ENCODE results near the gene CACUL1.
"Not testable (repeated sequence)": the region's sequence is repeated elsewhere in the genome, so short reads cannot be mapped to it uniquely, and the experiment has no call there.

Gene CACUL1
- long read RNA-seq, donor 1, full-length matches to known transcripts, result 6 of 6 reads
- long read RNA-seq, donor 1, partial matches to known transcripts, result 0 of 6 reads
- long read RNA-seq, donor 1, other reads (novel, unspliced or antisense), result 0 of 6 reads
- long read RNA-seq, donor 2, full-length matches to known transcripts, result 6 of 6 reads
- long read RNA-seq, donor 2, partial matches to known transcripts, result 0 of 6 reads
- long read RNA-seq, donor 2, other reads (novel, unspliced or antisense), result 0 of 6 reads
- long read RNA-seq, donor 3, full-length matches to known transcripts, result 10 of 10 reads
- long read RNA-seq, donor 3, partial matches to known transcripts, result 0 of 10 reads
- long read RNA-seq, donor 3, other reads (novel, unspliced or antisense), result 0 of 10 reads
- long read RNA-seq, donor 4, full-length matches to known transcripts, result 18 of 28 reads
- long read RNA-seq, donor 4, partial matches to known transcripts, result 10 of 28 reads
- long read RNA-seq, donor 4, other reads (novel, unspliced or antisense), result 0 of 28 reads
- long read RNA-seq, donor 5, full-length matches to known transcripts, result 6 of 6 reads
- long read RNA-seq, donor 5, partial matches to known transcripts, result 0 of 6 reads
- long read RNA-seq, donor 5, other reads (novel, unspliced or antisense), result 0 of 6 reads
- long read RNA-seq, donor 6, full-length matches to known transcripts, result 10 of 10 reads
- long read RNA-seq, donor 6, partial matches to known transcripts, result 0 of 10 reads
- long read RNA-seq, donor 6, other reads (novel, unspliced or antisense), result 0 of 10 reads
- long read RNA-seq, donor 7, full-length matches to known transcripts, result 10 of 15 reads
- long read RNA-seq, donor 7, partial matches to known transcripts, result 5 of 15 reads
- long read RNA-seq, donor 7, other reads (novel, unspliced or antisense), result 0 of 15 reads
- long read RNA-seq, donor 8, full-length matches to known transcripts, result 15 of 15 reads
- long read RNA-seq, donor 8, partial matches to known transcripts, result 0 of 15 reads
- long read RNA-seq, donor 8, other reads (novel, unspliced or antisense), result 0 of 15 reads

GRCh38 chr10:118754556-118755423, at the start of gene CACUL1:
TSS of gene CACUL1 (minus strand) at chr10:118754970. CDS start at chr10:118754762, 208 bp downstream.
- peak; percentile 97 for DNase-seq

GRCh38 chr10:118804262-118804773, 49.5 kb upstream of the CACUL1 start:
- DNase-seq, result no peak

- no peak for DNase-seq
Observed at GRCh38 chr10:118802126-118802793, 47.5 kb upstream of the CACUL1 start.

GRCh38 chr10:118800920-118801319, 46.1 kb upstream of the CACUL1 start:
- no peak for DNase-seq

GRCh38 chr10:118799777-118800176, 45.0 kb upstream of the CACUL1 start:
- no peak for DNase-seq

- DNase-seq, result no peak
Observed at GRCh38 chr10:118798231-118798662, 43.5 kb upstream of the CACUL1 start.

- DNase-seq, result not testable (repeated sequence)
Observed at GRCh38 chr10:118794971-118795370, 40.2 kb upstream of the CACUL1 start.

GRCh38 chr10:118793545-118793944, 38.8 kb upstream of the CACUL1 start:
- DNase-seq, result no peak

- DNase-seq, result no peak
Observed at GRCh38 chr10:118792526-118792925, 37.8 kb upstream of the CACUL1 start.

GRCh38 chr10:118790058-118790457, 35.3 kb upstream of the CACUL1 start:
- no peak for DNase-seq

- DNase-seq, result no peak
Observed at GRCh38 chr10:118785551-118785950, 30.8 kb upstream of the CACUL1 start.

GRCh38 chr10:118783776-118784545, 29.2 kb upstream of the CACUL1 start:
- no peak for DNase-seq

GRCh38 chr10:118782916-118783465, 28.2 kb upstream of the CACUL1 start:
- not testable (repeated sequence) for DNase-seq

- DNase-seq, result no peak
Observed at GRCh38 chr10:118781541-118781940, 26.8 kb upstream of the CACUL1 start.

GRCh38 chr10:118778727-118779126, 24.0 kb upstream of the CACUL1 start:
- no peak for DNase-seq

GRCh38 chr10:118776960-118777359, 22.2 kb upstream of the CACUL1 start:
- no peak for DNase-seq

- no peak for DNase-seq
Observed at GRCh38 chr10:118776033-118776432, 21.3 kb upstream of the CACUL1 start.

- DNase-seq, result no peak
Observed at GRCh38 chr10:118775478-118775877, 20.7 kb upstream of the CACUL1 start.

- DNase-seq, result no peak
Observed at GRCh38 chr10:118773041-118773440, 18.3 kb upstream of the CACUL1 start.

- no peak for DNase-seq
Observed at GRCh38 chr10:118771976-118772375, 17.2 kb upstream of the CACUL1 start.
